ENCODE results near the gene RASSF7. TPM values are rescaled to one million over a fixed set of nuclear protein-coding genes. Genes with fewer than 3 reads are reported as not detected.

Gene RASSF7
- total RNA-seq, 1 donor from 2014 or later, result 65.7 TPM

DNA sequence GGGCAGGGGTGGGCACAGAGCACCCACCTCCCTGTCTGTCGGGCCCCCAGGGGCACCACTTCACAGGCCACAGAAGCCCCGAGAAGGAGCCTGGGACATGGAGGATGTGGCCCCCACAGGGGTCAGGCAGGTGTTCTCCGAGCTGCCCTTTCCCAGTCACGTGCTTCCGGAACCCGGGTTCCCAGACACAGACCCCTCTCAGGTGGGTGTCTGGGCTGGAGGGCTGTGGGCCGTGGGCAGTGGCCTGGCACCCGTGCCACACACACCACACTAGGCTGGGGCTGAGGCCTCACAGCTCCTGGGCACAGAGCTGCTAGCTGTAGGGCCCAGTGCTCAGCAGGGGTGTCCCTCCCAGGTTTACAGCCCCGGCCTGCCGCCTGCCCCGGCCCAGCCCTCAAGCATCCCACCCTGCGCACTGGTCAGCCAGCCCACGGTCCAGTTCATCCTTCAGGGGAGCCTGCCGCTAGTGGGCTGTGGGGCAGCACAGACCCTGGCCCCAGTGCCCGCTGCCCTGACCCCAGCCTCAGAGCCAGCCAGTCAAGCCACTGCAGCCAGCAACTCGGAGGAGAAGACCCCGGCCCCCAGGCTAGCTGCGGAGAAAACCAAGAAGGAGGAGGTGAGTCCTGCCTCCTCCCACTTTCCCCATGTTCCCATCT is 49.5 kb downstream of the RASSF7 start:
- DNase-seq (ENCODE audit: low read depth), result no peak

DNA sequence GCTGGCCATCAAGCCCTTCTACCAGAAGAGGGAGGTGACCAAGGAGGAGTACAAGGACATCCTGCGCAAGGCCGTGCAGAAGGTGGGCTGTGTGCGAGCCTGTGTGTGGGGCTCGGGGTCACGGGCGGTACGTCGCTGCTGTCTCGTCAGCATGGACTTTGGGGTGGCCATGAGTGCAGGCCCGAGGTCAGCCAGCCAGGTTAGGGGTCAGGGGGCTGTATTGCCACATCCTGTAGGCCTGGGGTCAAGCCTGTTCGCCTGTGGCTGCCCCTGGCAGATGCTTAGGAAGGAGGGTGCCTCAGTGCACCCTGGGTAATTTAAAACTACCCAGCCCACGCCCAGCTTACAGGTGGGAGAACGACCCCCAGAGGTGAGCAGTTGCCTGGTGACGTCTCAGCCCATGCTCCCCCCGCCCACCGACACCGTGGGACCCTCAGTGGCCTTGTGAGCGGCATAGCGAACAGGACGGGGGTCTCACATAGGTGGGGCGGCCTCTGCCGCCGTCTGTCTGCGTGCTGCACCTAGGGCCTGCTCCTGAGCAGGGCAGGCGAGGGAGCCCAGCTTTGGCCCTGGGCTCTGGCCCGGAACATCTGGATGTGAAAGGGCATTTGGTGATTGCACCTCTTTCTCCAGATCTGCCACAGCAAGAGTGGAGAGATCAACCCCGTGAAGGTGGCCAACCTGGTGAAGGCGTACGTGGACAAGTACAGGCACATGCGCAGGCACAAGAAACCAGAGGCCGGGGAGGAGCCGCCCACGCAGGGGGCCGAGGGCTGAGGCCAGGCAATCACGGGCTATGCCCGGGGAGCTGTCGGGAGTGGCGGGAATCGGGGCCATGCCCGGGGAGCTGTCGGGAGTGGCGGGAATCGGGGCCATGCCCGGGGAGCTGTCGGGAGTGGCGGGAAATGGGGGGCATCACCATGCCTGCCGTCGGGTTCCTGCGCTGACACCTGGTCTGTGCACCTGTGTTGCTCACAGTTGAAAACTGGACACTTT is 50.5 kb downstream of the RASSF7 start:
- DNase-seq (ENCODE audit: low read depth), result no peak

DNA sequence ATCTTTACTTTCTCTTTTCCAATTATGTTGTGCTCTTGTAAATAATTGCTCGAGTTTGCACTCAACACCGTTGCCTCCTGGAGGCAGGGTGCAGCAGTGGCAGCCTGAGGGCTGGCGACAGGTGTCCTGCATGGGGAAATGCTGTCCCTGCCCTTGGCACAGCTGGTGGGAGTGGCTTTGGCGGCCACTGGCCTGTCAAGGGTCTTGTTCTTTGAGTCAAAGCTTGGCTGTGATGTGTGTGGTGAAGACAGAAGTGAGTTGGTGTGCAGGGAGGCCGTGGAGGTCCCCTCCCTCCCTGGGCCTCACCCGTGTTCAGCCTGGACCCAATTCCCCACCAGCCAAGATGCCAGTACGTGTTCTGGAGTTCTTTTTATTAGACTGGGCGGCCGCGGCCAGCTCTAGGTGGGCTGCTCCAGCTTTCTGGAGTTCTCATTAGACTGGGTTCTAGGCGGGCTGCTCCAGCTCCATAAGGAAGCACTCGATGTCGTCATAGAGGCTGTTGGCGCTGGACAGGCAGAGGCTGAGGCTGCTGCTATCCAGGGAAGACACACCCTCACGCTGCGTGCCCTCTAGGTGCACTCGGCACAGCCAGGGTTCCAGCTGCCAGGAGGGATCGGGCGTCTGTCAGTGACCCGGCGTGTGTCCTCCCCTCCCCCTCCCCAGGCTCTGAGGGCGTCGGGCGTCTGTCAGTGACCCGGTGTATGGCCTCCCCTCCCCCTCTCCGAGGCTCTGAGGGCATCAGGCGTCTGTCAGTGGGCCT is 51.6 kb downstream of the RASSF7 start:
- peak; percentile 12 for DNase-seq (ENCODE audit: low read depth)

DNA sequence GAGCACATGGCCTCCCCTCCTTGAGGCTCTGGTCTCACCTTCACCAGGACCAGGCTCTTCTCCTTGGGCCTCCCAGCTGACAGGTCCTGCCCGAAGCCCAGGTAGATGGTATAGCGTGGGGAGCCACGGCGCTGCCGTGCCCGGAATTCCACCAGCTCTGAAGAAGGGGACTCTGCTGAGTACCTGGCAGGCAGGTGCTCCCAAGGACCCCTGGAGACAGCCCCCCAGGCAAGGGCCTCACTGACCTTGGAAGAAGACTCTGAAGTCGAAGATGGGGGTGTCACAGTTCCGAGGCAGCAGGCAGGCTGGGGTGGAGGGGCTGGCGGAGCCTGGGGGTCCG is 52.2 kb downstream of the RASSF7 start:
- no peak for DNase-seq (ENCODE audit: low read depth)

DNA sequence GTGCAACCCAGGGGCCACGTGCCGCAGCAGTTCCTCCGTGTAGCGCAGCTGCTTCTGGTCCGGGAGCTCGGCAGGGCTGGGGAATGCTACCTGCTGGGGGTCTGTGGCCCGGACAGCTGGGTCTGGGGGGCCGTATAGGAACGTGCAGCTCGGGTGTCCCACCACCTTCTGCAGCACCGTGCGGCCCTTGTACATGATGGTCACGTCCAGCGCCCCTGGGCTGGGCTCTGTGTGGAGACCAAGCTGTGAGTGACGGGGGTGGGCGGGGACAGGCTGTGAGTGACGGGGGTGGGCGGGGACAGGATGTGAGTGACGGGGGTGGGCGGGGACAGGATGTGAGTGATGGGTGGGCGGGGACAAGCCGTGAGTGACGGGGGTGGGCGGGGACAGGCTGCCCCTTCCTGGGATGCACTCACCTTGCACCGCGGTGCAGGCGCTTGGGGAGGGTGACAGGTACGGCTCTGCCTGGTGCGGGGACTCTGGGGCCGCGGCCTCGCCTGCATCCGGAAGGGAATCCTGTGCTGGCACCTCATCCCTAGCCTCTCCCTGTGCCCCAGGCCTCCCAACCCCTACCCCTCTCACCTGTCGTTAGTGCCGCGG is 52.7 kb downstream of the RASSF7 start:
- DNase-seq (ENCODE audit: low read depth), result peak; percentile 40

Other genes starting within 250 kb of the RASSF7 start
- 7.6 and 53.5 TPM in 2 replicates for gene IFITM1, start 246.9 kb upstream of the RASSF7 start, total RNA-seq
- 14.9 and 70.2 TPM in 2 replicates for gene IFITM3, start 240.1 kb upstream of the RASSF7 start, total RNA-seq
- 4.0 and 4.5 TPM in 2 replicates for gene B4GALNT4, start 191.5 kb upstream of the RASSF7 start, total RNA-seq
- 1.7 and 13.7 TPM in 2 replicates for gene PKP3, start 166.8 kb upstream of the RASSF7 start, total RNA-seq
- gene SIGIRR, start 146.0 kb upstream of the RASSF7 start, total RNA-seq, result 5.4 and 41.5 TPM in 2 replicates
- gene ANO9, start 119.0 kb upstream of the RASSF7 start, total RNA-seq, result 9.2 and 10.8 TPM in 2 replicates
- 25.9 and 40.7 TPM in 2 replicates for gene PTDSS2, start 110.7 kb upstream of the RASSF7 start, total RNA-seq
- gene RNH1, start 53.7 kb upstream of the RASSF7 start, total RNA-seq, result 227 and 230 TPM in 2 replicates
- gene HRAS, start 25.4 kb upstream of the RASSF7 start, total RNA-seq, result 40.5 and 51.2 TPM in 2 replicates
- 0.17 and 2.0 TPM in 2 replicates for gene LRRC56, start 23.4 kb upstream of the RASSF7 start, total RNA-seq
- 0.69 and 1.7 TPM in 2 replicates for gene LMNTD2, start 232 bp upstream of the RASSF7 start, total RNA-seq
- 27.4 and 40.9 TPM in 2 replicates for gene PHRF1, start 15.5 kb downstream of the RASSF7 start, total RNA-seq
- 17.1 and 23.3 TPM in 2 replicates for gene IRF7, start 55.0 kb downstream of the RASSF7 start, total RNA-seq
- 0.15 TPM in 1 of 2 replicates, not detected in the other for gene CDHR5, start 64.0 kb downstream of the RASSF7 start, total RNA-seq
- not detected in 2 replicates for gene SCT, start 66.2 kb downstream of the RASSF7 start, total RNA-seq
- 0.10 TPM in 1 of 2 replicates, not detected in the other for gene DRD4, start 76.3 kb downstream of the RASSF7 start, total RNA-seq
- 27.6 and 62.7 TPM in 2 replicates for gene DEAF1, start 134.3 kb downstream of the RASSF7 start, total RNA-seq
- 3.6 and 7.7 TPM in 2 replicates for gene TMEM80, start 134.8 kb downstream of the RASSF7 start, total RNA-seq
- 235 and 376 TPM in 2 replicates for gene EPS8L2, start 145.3 kb downstream of the RASSF7 start, total RNA-seq
- gene TALDO1, start 186.5 kb downstream of the RASSF7 start, total RNA-seq, result 188 and 419 TPM in 2 replicates
- gene GATD1, start 216.5 kb downstream of the RASSF7 start, total RNA-seq, result 16.7 and 38.0 TPM in 2 replicates
- gene CEND1, start 229.1 kb downstream of the RASSF7 start, total RNA-seq, result 0.60 TPM in 1 of 2 replicates, not detected in the other
- gene SLC25A22, start 237.3 kb downstream of the RASSF7 start, total RNA-seq, result 16.3 and 22.6 TPM in 2 replicates
- gene PIDD1, start 244.3 kb downstream of the RASSF7 start, total RNA-seq, result 3.1 and 6.9 TPM in 2 replicates
- 167 and 180 TPM in 2 replicates for gene RPLP2, start 249.0 kb downstream of the RASSF7 start, total RNA-seq